Natural killer cell (primary cell): ENCODE results near the gene ENO3. TPM values are rescaled to one million over a fixed set of nuclear protein-coding genes. Genes with fewer than 3 reads are reported as not detected.

Source experiments
- ATAC-seq, 3 donors: fragments of 150-1000 bp in 2 of 3; fragments of 200-7000 bp in 1 of 3; cut with Tn5 transposase; 1 replicate in 1 of 3; 2 replicates in 2 of 3; pipeline ENCODE4 v1.10.0; 2021; ENCODE audit warnings: mild to moderate bottlenecking in 2 of 3, moderate library complexity in 2 of 3
- DNase-seq, 2 donors: peaks; one replicate each; pipeline versions ENCODE4 v3.0.0 to v3.0.0-alpha.2; 2013 to 2021; ENCODE audit warnings: mixed read lengths in 1 of 2
- H3K27ac ChIP-seq: one replicate; pipeline ENCODE4 v1.5.1; 2013; ENCODE audit warnings: mild to moderate bottlenecking, low read length
- H3K27me3 ChIP-seq: one replicate; pipeline ENCODE4 v1.6.1; 2013; ENCODE audit warnings: low read length; ENCODE audit not compliant: control insufficient read depth, insufficient read depth
- H3K36me3 ChIP-seq: one replicate; pipeline ENCODE4 v1.6.1; 2013; ENCODE audit warnings: low read length; ENCODE audit not compliant: control insufficient read depth, insufficient read depth
- H3K4me1 ChIP-seq: one replicate; pipeline ENCODE4 v1.6.1; 2013; ENCODE audit warnings: low read length; ENCODE audit not compliant: control insufficient read depth, insufficient read depth
- H3K4me3 ChIP-seq: one replicate; pipeline ENCODE4 v1.5.1; 2013; ENCODE audit warnings: low read length
- H3K9me3 ChIP-seq: one replicate; pipeline ENCODE4 v1.6.1; 2013; ENCODE audit warnings: low read length; ENCODE audit not compliant: control insufficient read depth, insufficient read depth
- H3K27ac Mint-ChIP-seq, 2 donors: one replicate each; pipeline ENCODE4 v1.8.0; 2022; ENCODE audit warnings: mild to moderate bottlenecking in 2 of 2, mixed read lengths in 2 of 2, moderate library complexity in 1 of 2
- H3K27me3 Mint-ChIP-seq, 2 donors: one replicate each; pipeline ENCODE4 v1.8.0; 2022; ENCODE audit warnings: low read depth in 2 of 2, mixed read lengths in 2 of 2
- H3K36me3 Mint-ChIP-seq: one replicate; pipeline ENCODE4 v1.8.0; 2022; ENCODE audit warnings: mixed read lengths
- H3K4me1 Mint-ChIP-seq, 2 donors: one replicate each; pipeline ENCODE4 v1.8.0; 2022; ENCODE audit warnings: mixed read lengths in 2 of 2
- H3K4me3 Mint-ChIP-seq: one replicate; pipeline ENCODE4 v1.8.0; 2022; ENCODE audit warnings: mild to moderate bottlenecking, moderate library complexity, mixed read lengths
- H3K9me3 Mint-ChIP-seq, 2 donors: one replicate each; pipeline ENCODE4 v1.8.0; 2022; ENCODE audit warnings: mixed read lengths in 2 of 2
- CTCF ChIP-seq: fragments of 200-600 bp; IDR thresholded peaks from one replicate; pipeline ENCODE4 v1.8.0; 2022; ENCODE audit warnings: antibody characterized with exemption
- WGBS: methylation state at CpG from one replicate; pipeline ENCODE4 v1.1.7; 2013; ENCODE audit warnings: missing lambda C conversion rate; ENCODE audit not compliant: insufficient coverage; 5-methylcytosine and 5-hydroxymethylcytosine counted together
- intact Hi-C: fragments of 100-400 bp; cut with micrococcal nuclease; formaldehyde crosslinking; loops from one replicate; pipeline ENCODE4 v1.14.2; 2022
- total RNA-seq, 4 donors: library from RNA; stranded (reverse); fragments of 120-200 nt in 1 of 4; gene quantifications; one replicate each; pipeline versions ENCODE4 v1.2.3 to v1.2.4, GENCODE V29; 2013 to 2022

ENO3 gene
- total RNA-seq, 3 donors from 2014 or later (not counting 1 experiment from before 2014, with no cell fraction given): 26.1 to 28.4 (median 26.6) TPM

- no peaks in the 10 kb centered on the region for H3K27me3 ChIP-seq
- Mint-ChIP-seq H3K4me3 (peak overlapping the region; percentile 42), H3K9me3 (no peaks in the 10 kb centered on the region), H3K36me3 (no peaks in the 10 kb centered on the region), H3K27me3 (no peaks in the 10 kb centered on the region), H3K27ac (no peak overlapping the region), H3K4me1 (peaks cover 4 to 13% of the 10 kb centered on the region in 2 donors)
- TF ChIP-seq CTCF: no peak
- WGBS: 86% methylated on average over 14 of the region's 15 CpGs
- no peaks in the 10 kb centered on the region for H3K9me3 ChIP-seq
- H3K4me1 ChIP-seq: peaks cover 36% of the 10 kb centered on the region
- DNase-seq (peak in 1 of 2 donors; percentile 40), ATAC-seq (no peak)
- peaks cover 29% of the 10 kb centered on the region for H3K36me3 ChIP-seq
- H3K27ac ChIP-seq: peak overlapping the region; percentile 75
- H3K4me3 ChIP-seq: no peak overlapping the region
- intact Hi-C loops: no loop called here
Measured at GRCh38 chr17:4969047-4969550, 18.2 kb downstream of the ENO3 start.

- TF ChIP-seq CTCF: no peak
- 94% methylated on average over 16 of the region's 16 CpGs for whole genome bisulfite sequencing
- Histone ChIP-seq H3K9me3 (no peaks in the 10 kb centered on the region), H3K27me3 (no peaks in the 10 kb centered on the region), H3K36me3 (peaks cover 33% of the 10 kb centered on the region), H3K4me3 (no peak overlapping the region), H3K27ac (no peak overlapping the region), H3K4me1 (peaks cover 36% of the 10 kb centered on the region)
- peaks cover 7 to 13% of the 10 kb centered on the region in 2 donors for H3K4me1 Mint-ChIP-seq
- no peak overlapping the region for H3K27ac Mint-ChIP-seq
- H3K4me3 Mint-ChIP-seq: peak overlapping the region; percentile 42
- H3K27me3 Mint-ChIP-seq: no peaks in the 10 kb centered on the region
- no peaks in the 10 kb centered on the region for H3K9me3 Mint-ChIP-seq
- ATAC-seq: no peak
- intact Hi-C loops: no loop called here
- H3K36me3 Mint-ChIP-seq: no peaks in the 10 kb centered on the region
- DNase-seq: no peak
Measured at GRCh38 chr17:4969551-4970173, 18.7 kb downstream of the ENO3 start.

- H3K4me3 Mint-ChIP-seq: peak overlapping the region; percentile 56
- Histone ChIP-seq H3K36me3 (peaks cover 34% of the 10 kb centered on the region), H3K4me3 (no peak overlapping the region), H3K4me1 (peaks cover 36% of the 10 kb centered on the region), H3K9me3 (no peaks in the 10 kb centered on the region), H3K27ac (no peak overlapping the region), H3K27me3 (no peaks in the 10 kb centered on the region)
- H3K36me3 Mint-ChIP-seq: no peaks in the 10 kb centered on the region
- H3K9me3 Mint-ChIP-seq: no peaks in the 10 kb centered on the region
- 98% methylated on average over 8 of the region's 8 CpGs for WGBS
- ATAC-seq: no peak
- peaks cover 10 to 12% of the 10 kb centered on the region in 2 donors for H3K4me1 Mint-ChIP-seq
- H3K27ac Mint-ChIP-seq: peak overlapping the region in 1 of 2 donors; percentile 19
- no peak for DNase-seq
- TF ChIP-seq CTCF: no peak
- no peaks in the 10 kb centered on the region for H3K27me3 Mint-ChIP-seq
- intact Hi-C loops: no loop called here
Measured at GRCh38 chr17:4970273-4970672, 19.4 kb downstream of the ENO3 start.

GRCh38 chr17:4971826-4972225, 20.9 kb downstream of the ENO3 start:
- Histone ChIP-seq H3K36me3 (peaks cover 42% of the 10 kb centered on the region), H3K4me3 (no peak overlapping the region), H3K27me3 (no peaks in the 10 kb centered on the region), H3K9me3 (no peaks in the 10 kb centered on the region), H3K4me1 (peaks cover 23% of the 10 kb centered on the region), H3K27ac (no peak overlapping the region)
- intact Hi-C loops: no loop called here
- Mint-ChIP-seq H3K9me3 (no peaks in the 10 kb centered on the region), H3K27ac (no peak overlapping the region), H3K4me1 (peaks cover 0 to 14% of the 10 kb centered on the region in 2 donors), H3K27me3 (no peaks in the 10 kb centered on the region), H3K4me3 (peak overlapping the region; percentile 37), H3K36me3 (no peaks in the 10 kb centered on the region)
- DNase-seq (no peak), ATAC-seq (no peak)
- no peak for TF ChIP-seq CTCF
- WGBS: 97% methylated on average over 6 of the region's 6 CpGs
